ENCODE results near the gene CCKAR. TPM values are rescaled to one million over a fixed set of nuclear protein-coding genes. Genes with fewer than 3 reads are reported as not detected.

Gene CCKAR
- total RNA-seq, 1 donor from 2014 or later, result not detected

GRCh38 chr4:26478330-26478729 is 12.0 kb downstream of the CCKAR start:
- H3K27ac Mint-ChIP-seq, result no peak overlapping the region
- H3K9me3 Mint-ChIP-seq, result no peaks in the 10 kb centered on the region
- DNase-seq (ENCODE audit: low spot score in 2 of 2, unreplicated experiment in 2 of 2), result no peak
- H3K4me1 Mint-ChIP-seq, result no peaks in the 10 kb centered on the region
- no peak overlapping the region for H3K4me3 Mint-ChIP-seq
- H3K27me3 Mint-ChIP-seq (ENCODE audit: low read depth), result peaks cover 28% of the 10 kb centered on the region
- TF ChIP-seq, protein P1, sequence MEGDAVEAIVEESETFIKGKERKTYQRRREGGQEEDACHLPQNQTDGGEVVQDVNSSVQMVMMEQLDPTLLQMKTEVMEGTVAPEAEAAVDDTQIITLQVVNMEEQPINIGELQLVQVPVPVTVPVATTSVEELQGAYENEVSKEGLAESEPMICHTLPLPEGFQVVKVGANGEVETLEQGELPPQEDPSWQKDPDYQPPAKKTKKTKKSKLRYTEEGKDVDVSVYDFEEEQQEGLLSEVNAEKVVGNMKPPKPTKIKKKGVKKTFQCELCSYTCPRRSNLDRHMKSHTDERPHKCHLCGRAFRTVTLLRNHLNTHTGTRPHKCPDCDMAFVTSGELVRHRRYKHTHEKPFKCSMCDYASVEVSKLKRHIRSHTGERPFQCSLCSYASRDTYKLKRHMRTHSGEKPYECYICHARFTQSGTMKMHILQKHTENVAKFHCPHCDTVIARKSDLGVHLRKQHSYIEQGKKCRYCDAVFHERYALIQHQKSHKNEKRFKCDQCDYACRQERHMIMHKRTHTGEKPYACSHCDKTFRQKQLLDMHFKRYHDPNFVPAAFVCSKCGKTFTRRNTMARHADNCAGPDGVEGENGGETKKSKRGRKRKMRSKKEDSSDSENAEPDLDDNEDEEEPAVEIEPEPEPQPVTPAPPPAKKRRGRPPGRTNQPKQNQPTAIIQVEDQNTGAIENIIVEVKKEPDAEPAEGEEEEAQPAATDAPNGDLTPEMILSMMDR (IDR thresholded peaks at IDR 0.05; ENCODE audit: unreplicated experiment), result no peak
- H3K36me3 Mint-ChIP-seq, result no peaks in the 10 kb centered on the region

- Mint-ChIP-seq H3K4me3 (no peak overlapping the region), H3K9me3 (no peaks in the 10 kb centered on the region), H3K27ac (no peak overlapping the region), H3K36me3 (no peaks in the 10 kb centered on the region), H3K4me1 (no peaks in the 10 kb centered on the region), H3K27me3 (ENCODE audit: low read depth) (peaks cover 24% of the 10 kb centered on the region)
- no peak for DNase-seq (ENCODE audit: low spot score in 2 of 2, unreplicated experiment in 2 of 2)
- TF ChIP-seq, protein P1 (IDR thresholded peaks at IDR 0.05; ENCODE audit: unreplicated experiment), result no peak
These were observed 13.7 kb downstream of the CCKAR start for GRCh38 chr4:26476545-26476944.

- Mint-ChIP-seq H3K27me3 (ENCODE audit: low read depth) (peaks cover 20% of the 10 kb centered on the region), H3K36me3 (no peaks in the 10 kb centered on the region), H3K4me3 (no peak overlapping the region), H3K27ac (no peak overlapping the region), H3K9me3 (no peaks in the 10 kb centered on the region), H3K4me1 (no peaks in the 10 kb centered on the region)
- TF ChIP-seq, protein P1 (IDR thresholded peaks at IDR 0.05; ENCODE audit: unreplicated experiment), result no peak
- DNase-seq (ENCODE audit: low spot score in 2 of 2, unreplicated experiment in 2 of 2), result no peak
These were observed 14.6 kb downstream of the CCKAR start for GRCh38 chr4:26475716-26476115.

- peaks cover 23% of the 10 kb centered on the region for H3K27me3 Mint-ChIP-seq (ENCODE audit: low read depth)
- H3K4me1 Mint-ChIP-seq, result no peaks in the 10 kb centered on the region
- TF ChIP-seq, protein P1 (IDR thresholded peaks at IDR 0.05; ENCODE audit: unreplicated experiment), result no peak
- no peak for DNase-seq (ENCODE audit: low spot score in 2 of 2, unreplicated experiment in 2 of 2)
- H3K36me3 Mint-ChIP-seq, result no peaks in the 10 kb centered on the region
- no peaks in the 10 kb centered on the region for H3K9me3 Mint-ChIP-seq
- H3K4me3 Mint-ChIP-seq, result no peak overlapping the region
- no peak overlapping the region for H3K27ac Mint-ChIP-seq
These were observed 15.7 kb downstream of the CCKAR start for GRCh38 chr4:26474551-26474950.

- TF ChIP-seq, protein P1 (IDR thresholded peaks at IDR 0.05; ENCODE audit: unreplicated experiment), result no peak
- Mint-ChIP-seq H3K4me3 (no peak overlapping the region), H3K36me3 (no peaks in the 10 kb centered on the region), H3K27ac (no peak overlapping the region), H3K9me3 (no peaks in the 10 kb centered on the region), H3K4me1 (no peaks in the 10 kb centered on the region), H3K27me3 (ENCODE audit: low read depth) (peaks cover 23% of the 10 kb centered on the region)
- no peak for DNase-seq (ENCODE audit: low spot score in 2 of 2, unreplicated experiment in 2 of 2)
These were observed 16.4 kb downstream of the CCKAR start for GRCh38 chr4:26473893-26474292.

DNA sequence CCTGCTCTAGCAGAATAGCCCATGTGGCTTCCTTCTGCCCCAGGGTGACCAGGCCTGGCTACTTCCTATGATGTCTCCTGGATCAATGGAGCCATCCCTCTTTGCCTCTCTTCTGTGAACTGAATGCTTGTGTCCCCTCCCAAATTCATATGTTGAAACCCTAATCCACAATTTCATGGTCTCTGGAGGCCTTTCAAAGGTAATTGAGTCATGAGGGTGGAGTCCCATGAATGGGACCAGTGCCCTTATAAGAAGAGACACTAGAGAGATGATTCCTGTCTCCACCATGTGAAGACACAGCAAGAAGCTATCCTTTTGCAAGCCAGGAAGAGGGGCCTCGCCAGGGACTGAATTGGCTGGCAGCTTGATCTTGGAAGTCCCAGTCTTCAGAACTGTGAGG is 18.4 kb downstream of the CCKAR start:
- Mint-ChIP-seq H3K4me3 (no peak overlapping the region), H3K27me3 (ENCODE audit: low read depth) (peaks cover 24% of the 10 kb centered on the region), H3K36me3 (no peaks in the 10 kb centered on the region), H3K9me3 (no peaks in the 10 kb centered on the region), H3K4me1 (no peaks in the 10 kb centered on the region), H3K27ac (no peak overlapping the region)
- DNase-seq (ENCODE audit: low spot score in 2 of 2, unreplicated experiment in 2 of 2), result no peak
- TF ChIP-seq, protein P1 (IDR thresholded peaks at IDR 0.05; ENCODE audit: unreplicated experiment), result no peak

All from mesothelial cell of epicardium (in vitro differentiated cells).